Osteocyte (in vitro differentiated cells): ENCODE data around the gene SOX4. TPM values are rescaled to one million over a fixed set of nuclear protein-coding genes. Genes with fewer than 3 reads are reported as not detected.

Experiments
- DNase-seq: peaks from one replicate; pipeline ENCODE4 v3.0.0; 2021; ENCODE audit warnings: mixed read lengths; ENCODE audit not compliant: unreplicated experiment; ENCODE audit errors: extremely low spot score
- H3K27ac Mint-ChIP-seq: one replicate; pipeline ENCODE4 v1.8.0; 2021; ENCODE audit warnings: mild to moderate bottlenecking, mixed read lengths; ENCODE audit not compliant: unreplicated experiment
- H3K27me3 Mint-ChIP-seq: one replicate; pipeline ENCODE4 v1.8.0; 2021; ENCODE audit warnings: mixed read lengths; ENCODE audit not compliant: unreplicated experiment
- H3K36me3 Mint-ChIP-seq: one replicate; pipeline ENCODE4 v1.8.0; 2021; ENCODE audit warnings: mixed read lengths; ENCODE audit not compliant: unreplicated experiment
- H3K4me1 Mint-ChIP-seq: one replicate; pipeline ENCODE4 v1.8.0; 2021; ENCODE audit warnings: mixed read lengths; ENCODE audit not compliant: unreplicated experiment
- H3K4me3 Mint-ChIP-seq: one replicate; pipeline ENCODE4 v1.8.0; 2021; ENCODE audit warnings: mild to moderate bottlenecking, moderate library complexity, mixed read lengths; ENCODE audit not compliant: unreplicated experiment
- H3K9me3 Mint-ChIP-seq: one replicate; pipeline ENCODE4 v1.8.0; 2021; ENCODE audit warnings: mixed read lengths; ENCODE audit not compliant: unreplicated experiment
- CTCF ChIP-seq: fragments of 200-600 bp; sonication (generic); IDR thresholded peaks from 2 replicates; pipeline ENCODE4 v1.5.0; 2021; ENCODE audit warnings: antibody characterized with exemption, mild to moderate bottlenecking, moderate library complexity
- total RNA-seq: library from RNA; stranded (reverse); gene quantifications from 2 replicates; pipeline ENCODE4 v1.2.1, GENCODE V29; 2021

Gene SOX4
- total RNA-seq, 1 donor from 2014 or later, result 110 TPM

- no peak for DNase-seq
- Mint-ChIP-seq H3K27ac (peak overlapping the region; percentile 98), H3K27me3 (no peaks in the 10 kb centered on the region), H3K36me3 (peaks cover 48% of the 10 kb centered on the region), H3K9me3 (no peaks in the 10 kb centered on the region), H3K4me1 (peaks cover 23% of the 10 kb centered on the region), H3K4me3 (peak overlapping the region; percentile 97)
- no peak for TF ChIP-seq CTCF
Measured at GRCh38 chr6:21596145-21596948, 2.8 kb downstream of the SOX4 start.

- H3K27ac Mint-ChIP-seq, result peak overlapping the region; percentile 98
- H3K36me3 Mint-ChIP-seq, result peaks cover 54% of the 10 kb centered on the region
- H3K4me3 Mint-ChIP-seq, result peak overlapping the region; percentile 97
- no peaks in the 10 kb centered on the region for H3K9me3 Mint-ChIP-seq
- no peaks in the 10 kb centered on the region for H3K27me3 Mint-ChIP-seq
- TF ChIP-seq CTCF, result peak; percentile 69
- DNase-seq, result no peak
- peaks cover 23% of the 10 kb centered on the region for H3K4me1 Mint-ChIP-seq
Measured at GRCh38 chr6:21596949-21597682, 3.6 kb downstream of the SOX4 start.

GRCh38 chr6:21597801-21598673 is 4.5 kb downstream of the SOX4 start:
- H3K4me3 Mint-ChIP-seq, result peak overlapping the region; percentile 97
- no peaks in the 10 kb centered on the region for H3K27me3 Mint-ChIP-seq
- no peaks in the 10 kb centered on the region for H3K9me3 Mint-ChIP-seq
- peaks cover 23% of the 10 kb centered on the region for H3K4me1 Mint-ChIP-seq
- H3K36me3 Mint-ChIP-seq, result peaks cover 54% of the 10 kb centered on the region
- no peak for TF ChIP-seq CTCF
- no peak for DNase-seq
- H3K27ac Mint-ChIP-seq, result peak overlapping the region; percentile 98

- DNase-seq, result no peak
- Mint-ChIP-seq H3K36me3 (peaks cover 54% of the 10 kb centered on the region), H3K27ac (peak overlapping the region; percentile 18), H3K4me1 (peaks cover 23% of the 10 kb centered on the region), H3K9me3 (no peaks in the 10 kb centered on the region), H3K27me3 (no peaks in the 10 kb centered on the region), H3K4me3 (peak overlapping the region; percentile 97)
- no peak for TF ChIP-seq CTCF
Measured at GRCh38 chr6:21598674-21599023, 5.1 kb downstream of the SOX4 start.
